ENCODE results near the gene APOBEC3B.
"Not testable (repeated sequence)": the region's sequence is repeated elsewhere in the genome, so short reads cannot be mapped to it uniquely, and the experiment has no call there.

APOBEC3B gene

DNA sequence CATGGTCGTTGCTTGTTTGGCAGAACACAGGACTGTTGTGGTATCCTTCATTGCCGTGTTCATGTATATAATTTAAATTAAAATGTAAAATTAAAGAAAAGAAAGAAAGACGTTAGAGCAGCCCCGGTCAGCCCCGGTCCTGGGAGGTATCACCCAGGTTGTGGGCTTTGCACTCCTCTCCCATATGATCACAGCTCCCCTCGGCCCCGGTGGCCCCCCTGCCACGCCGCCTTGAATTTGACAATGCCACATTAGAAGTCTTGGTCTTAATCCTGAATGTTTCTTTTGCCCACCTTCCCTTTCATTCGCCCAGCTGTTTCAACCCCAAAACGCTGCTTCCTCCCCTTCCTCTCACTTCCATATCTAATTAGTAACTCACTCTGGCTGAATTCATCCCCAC is 13.3 kb upstream of the APOBEC3B start:
- no peak for DNase-seq

DNA sequence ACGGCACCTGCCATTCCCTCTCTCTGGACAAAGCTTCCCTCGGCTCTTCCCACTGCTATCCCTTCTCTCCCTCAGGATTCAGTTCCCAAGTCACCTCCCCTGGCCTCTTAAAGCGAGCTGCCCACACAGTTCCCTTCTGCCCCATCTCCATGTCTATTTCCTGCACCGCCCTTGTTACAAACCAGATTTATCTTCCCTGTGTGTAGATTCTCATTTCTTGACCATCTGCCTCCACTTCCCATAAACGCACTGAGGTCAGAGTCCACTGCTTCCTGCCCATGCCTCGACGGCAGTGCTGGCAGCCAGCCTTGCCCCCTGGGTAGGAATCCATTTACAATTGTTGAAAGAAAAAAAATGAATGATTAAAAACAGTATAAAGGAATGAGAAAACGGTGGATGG is 11.6 kb upstream of the APOBEC3B start:
- no peak for DNase-seq

DNA sequence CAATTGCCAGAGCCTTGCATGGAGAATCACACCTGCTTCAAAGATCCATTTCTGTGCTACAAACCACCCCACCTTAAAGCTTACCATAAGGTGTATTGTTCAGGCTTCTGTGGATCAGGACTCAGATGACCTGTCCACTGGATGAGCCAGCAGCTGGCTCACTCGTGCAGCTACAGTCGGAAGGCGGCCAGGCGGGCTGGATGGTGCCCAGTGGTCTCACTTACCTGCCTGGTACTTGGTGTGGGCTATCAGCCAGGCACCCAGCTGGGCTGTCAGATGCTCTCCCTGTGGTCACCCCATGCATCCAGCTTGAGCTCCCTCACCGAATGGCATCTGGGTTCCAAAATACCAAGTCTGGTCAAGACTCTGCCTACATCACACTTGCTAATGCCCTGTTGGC is 10.9 kb upstream of the APOBEC3B start:
- DNase-seq = no peak

DNA sequence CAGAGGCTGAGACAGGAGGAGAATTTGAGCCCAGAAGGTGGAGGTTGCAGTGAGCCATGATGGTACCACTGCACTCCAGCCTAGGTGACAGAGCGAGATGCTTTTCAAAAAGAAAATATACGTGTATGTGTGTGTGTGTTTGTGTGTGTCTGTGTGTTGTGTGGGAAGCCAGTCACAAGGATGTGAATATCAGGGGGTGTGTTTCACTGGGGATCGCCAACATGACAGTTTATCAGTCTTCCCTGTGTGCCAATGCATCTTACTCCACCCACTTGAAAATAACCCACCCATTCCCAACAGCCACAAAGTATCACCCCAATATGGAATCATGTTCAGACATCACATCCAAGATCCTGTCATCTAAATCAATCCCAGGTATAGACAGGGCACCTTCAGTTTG is 10.4 kb upstream of the APOBEC3B start:
- no peak for DNase-seq

DNA sequence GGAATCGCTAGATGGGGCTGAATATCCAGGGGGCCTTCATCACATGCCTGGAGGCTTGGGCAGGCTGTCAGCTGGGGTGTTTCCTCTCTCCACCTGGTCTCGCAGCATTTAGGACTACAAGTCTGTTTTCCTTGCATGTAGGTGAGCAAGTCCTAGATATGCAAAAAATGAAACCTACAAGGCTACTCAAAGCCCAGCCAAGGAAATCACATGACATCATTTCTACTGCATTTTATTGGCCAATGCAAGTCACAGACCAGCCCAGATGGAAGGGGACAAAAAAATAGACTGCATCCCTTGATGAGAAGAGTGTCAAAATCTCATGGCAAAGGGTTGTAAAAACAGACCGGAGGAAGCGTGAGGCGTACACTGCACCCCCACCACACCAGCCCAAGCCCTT is 9.6 kb upstream of the APOBEC3B start:
- no peak for DNase-seq

DNA sequence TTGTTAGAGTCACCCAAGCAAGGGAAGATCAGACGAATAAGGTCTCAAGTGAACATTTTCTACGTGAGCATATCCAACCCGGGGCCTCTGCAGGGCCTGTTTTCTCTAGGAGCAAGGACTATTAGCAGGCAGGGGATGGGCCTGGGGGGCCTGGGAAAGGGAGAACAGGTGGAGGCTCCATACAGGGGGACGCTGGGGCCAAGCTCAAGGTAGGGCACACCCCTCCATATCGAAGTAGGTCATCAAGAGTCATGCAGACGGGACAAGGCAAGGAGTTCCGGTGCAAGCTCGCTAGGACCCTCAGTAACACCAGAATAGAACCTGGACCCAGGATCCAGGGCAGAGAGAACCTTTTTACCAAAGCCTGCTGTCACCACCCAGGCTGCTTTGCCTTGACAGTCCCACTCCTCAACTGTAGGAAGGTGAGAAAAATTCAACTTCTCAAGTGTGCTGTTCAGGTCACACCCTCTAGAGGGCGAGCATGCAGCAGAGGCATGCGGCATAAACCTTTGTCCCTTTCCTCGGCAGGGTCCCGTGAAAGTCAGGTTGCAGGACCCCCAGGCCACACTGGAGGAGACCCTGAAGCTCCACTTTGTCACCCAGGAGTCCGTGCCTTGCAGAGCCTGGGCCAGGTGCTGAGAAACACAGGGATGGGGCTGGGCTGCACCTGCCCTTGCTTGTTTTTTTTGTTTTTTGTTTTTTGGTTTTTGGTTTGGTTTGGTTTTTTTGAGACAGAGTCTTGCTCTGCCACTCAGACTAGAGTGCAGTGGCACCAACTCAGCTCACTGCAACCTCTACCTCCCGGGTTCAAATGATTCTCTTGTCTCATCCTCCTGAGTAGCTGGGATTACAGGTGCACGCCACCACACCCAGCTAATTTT is 8.6 kb upstream of the APOBEC3B start:
- peak; percentile 55 for DNase-seq

DNA sequence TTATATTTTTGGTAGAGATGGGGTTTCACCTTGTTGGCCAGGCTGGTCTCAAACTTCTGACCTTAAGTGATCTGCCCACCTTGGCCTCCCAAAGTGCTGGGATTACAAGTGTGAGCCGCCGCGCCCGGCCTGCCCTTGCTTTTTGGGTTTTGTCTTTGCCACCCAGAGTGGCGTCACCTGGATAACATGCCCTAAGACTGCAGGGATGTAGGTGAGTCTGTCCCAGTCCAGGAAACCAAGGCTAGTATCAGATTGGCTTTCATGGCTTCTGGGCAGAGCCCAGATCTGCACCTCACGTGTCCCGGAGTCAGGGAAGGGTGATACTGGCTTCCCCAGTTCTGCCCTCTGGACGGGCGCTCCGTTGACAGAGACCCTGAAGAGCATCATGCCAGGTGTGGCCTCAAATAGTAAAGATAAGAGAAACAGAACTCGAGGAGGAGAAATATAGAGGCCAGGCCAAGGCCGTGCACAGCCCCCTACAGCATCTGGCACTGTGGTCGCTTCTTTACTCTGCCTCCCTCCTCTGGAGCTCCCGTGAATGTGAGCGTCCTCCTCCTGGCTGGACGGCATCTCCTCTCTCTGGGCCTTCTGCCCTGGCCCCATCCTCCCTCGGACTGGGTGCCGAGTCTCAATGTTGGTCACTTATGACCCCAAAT is 7.8 kb upstream of the APOBEC3B start:
- no peak for DNase-seq

DNA sequence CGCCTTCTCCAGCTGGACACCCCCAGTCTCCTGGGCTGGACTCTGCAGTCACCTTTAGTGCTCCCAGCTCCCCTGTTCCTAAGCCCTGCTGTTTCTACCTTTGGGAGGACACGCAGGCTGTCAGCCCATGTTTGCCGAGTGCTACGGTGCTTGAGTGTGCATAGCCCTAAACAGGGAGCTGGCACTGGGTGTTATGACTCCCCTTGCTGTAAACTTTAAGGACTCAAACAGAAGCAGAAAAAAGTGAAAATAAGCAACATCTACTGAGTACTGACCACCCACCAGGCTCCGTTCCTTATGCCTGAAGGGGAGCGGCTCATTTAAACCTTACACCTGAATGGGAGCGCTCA is 7.3 kb upstream of the APOBEC3B start:
- DNase-seq = no peak

DNA sequence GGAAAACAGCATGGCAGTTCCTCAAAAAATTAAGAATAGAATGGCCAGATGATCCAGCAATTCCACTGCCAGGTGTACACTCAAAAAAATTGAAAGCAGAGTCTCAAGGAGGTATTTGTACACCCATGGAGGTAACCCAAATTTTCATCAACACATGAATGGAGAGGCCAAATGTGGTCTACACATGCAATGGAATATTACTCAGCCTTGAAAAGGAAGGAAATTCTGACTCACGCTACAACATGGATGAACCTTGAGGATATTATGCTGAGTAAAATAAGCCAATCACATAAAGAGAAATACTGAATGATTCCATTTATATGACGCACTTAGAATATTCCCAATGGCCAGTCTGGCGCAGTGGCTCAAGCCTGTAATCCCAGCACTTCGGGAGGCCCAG is 4.9 kb upstream of the APOBEC3B start:
- DNase-seq = not testable (repeated sequence)

DNA sequence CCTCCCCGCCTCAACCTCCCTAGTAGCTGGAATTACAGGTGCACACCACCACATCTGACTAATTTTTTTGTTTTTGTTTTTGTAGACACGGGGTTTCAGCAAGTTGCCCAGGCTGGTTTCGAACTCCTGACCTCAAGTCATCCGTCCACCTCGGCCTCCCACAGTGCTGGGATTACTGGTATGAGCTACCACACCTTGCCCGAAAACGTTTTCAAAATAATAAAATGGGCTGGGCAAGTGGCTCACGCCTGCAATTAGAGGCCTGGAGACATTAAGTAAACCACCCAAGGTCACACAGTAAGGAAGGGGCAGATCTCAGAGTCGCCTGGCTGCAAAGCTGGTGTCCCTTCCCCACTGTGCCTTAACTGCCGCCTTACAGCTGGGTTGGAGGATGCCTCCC is 1.6 kb upstream of the APOBEC3B start:
- DNase-seq = not testable (repeated sequence)

DNA sequence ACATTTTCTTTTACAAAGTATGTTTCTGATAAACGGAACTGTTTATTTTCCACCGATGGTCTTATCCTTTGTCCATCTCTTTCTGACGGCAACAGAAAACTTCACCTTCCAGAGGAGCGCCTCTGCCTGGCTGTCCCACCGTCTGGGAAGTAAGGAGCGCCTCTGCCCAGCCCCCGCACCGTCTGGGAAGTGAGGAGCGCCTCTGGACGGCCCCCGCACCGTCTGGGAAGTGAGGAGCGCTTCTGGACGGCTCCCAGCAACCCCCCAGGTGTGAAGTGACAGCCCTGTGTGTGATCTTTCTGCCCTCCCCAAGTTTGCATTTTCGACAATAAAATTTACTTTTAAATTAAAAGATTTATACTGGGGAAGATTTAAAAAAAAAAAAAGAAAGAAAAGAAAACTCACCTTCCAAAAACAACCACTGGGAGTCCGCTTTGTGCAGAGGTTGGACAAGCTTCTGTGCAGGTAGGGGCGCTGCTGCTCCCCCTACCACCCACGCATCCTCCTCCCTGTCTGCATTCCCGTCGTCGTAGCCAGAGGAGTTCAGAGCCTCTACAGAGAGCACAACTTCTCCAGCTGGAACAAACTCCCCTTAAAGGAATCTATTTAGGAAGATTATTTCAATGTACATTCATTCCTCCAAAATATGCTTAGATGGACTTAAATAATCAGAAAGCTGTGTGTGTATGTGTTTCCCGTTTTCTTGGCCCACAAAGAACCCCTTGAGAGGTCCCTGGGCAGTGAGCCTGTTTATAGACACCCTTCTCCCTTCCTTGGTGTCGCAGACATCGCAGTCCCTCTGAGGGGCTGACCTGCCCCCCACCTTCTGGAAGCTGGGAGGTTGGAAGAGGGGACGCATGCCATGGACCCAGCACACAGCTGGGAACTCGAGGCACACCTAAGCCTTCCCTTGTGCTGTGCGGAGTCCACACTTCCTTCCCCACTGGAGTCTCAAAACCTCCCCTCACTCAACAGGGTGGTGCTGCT is 849 bp upstream of the APOBEC3B start:
- DNase-seq = no peak

DNA sequence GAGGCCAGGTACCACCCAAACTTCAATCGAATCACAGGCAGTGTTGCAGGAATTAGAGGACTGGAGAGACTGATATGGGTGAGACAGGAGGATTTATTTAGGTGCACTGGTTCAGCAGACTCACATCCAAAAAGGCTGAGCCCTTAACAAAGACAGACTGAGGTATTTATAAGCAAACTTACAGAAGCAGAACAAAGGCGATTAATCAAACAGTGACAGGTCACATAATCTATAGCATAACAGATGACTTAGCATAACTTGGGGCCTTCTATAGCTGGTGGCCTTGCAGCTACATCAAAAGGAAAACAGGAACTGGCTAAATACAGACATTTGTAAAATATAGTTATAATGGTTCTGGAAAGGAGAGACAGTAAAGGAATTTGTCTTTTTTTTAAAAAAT is 2.1 kb downstream of the APOBEC3B start:
- DNase-seq = no peak

DNA sequence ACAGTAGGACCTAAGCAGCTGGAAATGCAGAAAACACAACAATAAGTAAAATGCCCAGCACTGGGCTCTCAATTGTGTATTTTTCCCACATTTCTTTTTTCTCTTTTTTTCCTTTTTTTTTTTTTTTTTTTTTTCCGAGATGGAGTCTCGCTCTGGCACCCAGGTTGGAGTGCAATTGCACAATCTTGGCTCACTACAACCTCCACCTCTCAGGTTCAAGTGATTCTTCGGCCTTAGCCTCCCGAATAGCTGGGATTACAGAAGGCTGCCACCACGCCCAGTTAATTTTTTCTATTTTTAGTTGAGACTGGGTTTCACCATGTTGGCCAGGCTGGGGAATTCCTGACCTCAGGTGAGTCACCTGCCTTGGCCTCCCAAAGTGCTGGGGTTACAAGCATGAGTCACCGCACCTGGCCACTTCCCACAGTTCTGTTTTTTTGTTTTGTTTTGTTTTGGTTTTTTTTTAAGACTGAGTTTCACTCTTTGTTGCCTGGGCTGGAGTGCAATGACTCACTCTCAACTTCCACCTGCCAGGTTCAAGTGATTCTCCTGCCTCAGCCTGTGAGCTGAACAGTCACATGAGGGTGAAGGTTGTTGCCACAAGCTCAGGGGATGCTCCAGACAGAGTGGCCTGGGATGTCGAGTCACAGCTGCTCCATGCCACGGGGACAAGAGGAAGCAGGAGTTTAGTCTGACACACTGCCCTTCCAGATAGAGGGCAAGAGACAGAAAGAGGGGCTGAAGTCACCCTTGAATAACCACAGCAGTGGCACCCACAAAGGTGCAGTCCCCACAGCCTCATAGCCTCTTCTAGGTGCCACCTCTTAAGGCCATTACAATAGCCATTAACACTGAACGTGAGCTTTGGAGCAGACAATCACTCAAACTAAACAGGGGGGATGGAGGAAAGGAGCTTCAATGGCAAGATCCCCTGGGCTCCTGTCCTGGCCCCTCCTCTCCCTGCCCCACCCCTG is 2.9 kb downstream of the APOBEC3B start:
- peak; percentile 65 for DNase-seq

DNA sequence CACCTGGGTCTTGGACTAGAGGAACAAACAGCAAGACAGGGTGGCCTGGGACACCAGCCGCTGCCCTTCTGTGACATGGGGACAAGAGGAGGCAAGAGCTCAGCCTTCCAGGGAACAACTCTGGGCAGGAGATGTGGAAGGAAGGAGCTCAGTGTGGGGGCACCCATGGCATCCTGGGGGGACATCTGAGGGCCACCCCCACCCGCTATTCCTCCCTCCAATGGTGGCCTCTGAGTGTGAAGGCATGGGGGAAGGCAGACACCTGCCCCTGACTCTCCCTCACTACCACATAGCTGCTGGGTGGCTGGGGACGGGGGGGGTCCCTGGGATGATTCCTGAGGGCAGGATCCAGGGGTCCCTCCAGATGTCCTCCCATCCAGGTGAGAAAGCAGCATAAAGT is 4.5 kb downstream of the APOBEC3B start:
- DNase-seq = no peak

DNA sequence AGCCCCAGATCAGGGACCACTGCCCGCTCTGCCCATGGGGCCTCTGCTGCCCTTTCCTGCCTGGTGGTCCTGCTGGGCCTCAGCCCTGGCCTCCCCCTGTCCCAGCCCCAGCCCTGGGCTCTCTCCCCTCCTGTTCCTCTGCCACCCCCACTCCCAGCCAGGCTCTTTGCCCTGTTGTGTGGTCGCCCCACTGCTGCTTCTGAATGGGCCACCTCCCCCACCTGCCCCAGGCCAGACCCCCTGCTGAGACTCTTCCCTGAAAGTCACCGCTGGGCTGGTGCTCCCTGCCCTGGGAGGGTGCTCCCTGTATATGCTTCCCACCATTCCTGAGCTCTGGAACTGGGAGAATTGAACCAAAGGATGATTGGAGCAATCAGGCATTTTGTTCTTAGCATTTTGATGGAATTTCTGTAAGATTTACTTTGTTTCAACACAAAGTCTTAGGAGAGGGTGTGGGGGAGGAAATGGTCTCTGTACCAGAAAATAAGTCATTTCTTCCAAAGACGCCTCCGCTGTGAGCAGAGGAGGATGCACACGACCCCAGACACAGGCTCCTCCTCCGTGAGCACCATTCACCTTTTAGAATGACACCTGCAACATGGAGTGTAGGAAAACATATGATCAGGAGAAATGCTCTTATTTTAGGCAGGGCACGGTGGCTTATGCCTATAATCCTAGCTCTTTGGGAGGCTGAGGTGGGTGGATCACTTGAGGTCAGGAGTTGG is 5.2 kb downstream of the APOBEC3B start:
- DNase-seq = no peak

DNA sequence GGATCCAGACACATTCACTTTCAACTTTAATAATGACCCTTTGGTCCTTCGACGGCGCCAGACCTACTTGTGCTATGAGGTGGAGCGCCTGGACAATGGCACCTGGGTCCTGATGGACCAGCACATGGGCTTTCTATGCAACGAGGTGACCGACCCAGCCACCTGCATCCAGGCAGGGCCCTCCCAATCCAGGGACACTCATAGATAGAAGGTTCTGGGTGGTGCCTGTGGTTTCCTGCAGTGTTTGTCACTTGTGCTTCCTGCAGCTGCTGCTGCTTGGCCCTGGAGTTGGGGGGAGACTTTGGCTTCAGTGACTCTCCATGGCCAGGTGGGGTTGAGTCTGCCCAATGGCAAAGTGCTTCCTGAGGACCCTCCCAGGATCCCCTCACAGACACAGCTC is 7.3 kb downstream of the APOBEC3B start:
- no peak for DNase-seq

DNA sequence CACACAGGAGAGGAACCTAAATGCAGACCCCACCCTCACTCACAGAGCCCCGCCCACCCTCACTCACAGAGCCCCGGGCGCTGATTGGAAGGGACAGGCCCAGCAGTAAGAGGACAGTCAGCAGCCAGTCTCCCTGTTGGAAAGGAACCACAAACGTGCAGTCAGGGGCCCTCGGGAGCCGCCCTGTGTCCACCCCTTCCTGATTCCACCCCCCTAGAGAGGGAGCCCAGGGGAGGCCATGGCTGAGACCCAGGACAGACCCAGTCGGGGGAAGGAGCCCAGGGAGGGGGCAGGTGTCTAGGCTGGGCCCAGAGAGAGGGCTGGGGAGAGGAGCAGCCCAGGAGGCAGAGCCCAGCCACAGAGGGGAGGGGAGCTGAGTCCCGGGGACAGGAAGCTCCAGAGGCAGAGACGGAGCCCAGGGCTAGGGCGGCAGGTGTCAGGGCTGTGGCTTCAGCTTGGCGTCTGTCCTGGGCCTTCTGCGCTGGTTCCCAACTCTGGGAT is 10.8 kb downstream of the APOBEC3B start:
- DNase-seq = not testable (repeated sequence)

DNA sequence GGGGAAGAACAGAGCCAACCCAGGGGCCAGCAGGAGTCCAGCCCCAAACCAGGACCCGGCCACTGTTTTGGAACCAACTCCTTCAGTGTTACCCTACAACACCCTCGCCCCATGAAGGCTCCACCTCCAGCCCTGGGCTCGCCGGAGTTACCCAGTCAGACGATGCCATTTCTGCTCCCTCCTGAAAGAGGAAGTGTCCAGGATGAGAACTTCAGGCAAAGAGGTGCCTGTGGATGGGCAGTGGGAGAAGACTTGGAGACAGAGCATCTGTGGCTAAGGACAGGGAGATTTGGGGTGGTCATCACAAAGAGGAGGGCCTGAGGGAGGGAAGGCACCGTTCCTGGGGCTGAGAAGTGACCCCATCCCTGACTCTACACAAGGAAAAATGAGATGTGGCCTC is 14.0 kb downstream of the APOBEC3B start:
- no peak for DNase-seq

DNA sequence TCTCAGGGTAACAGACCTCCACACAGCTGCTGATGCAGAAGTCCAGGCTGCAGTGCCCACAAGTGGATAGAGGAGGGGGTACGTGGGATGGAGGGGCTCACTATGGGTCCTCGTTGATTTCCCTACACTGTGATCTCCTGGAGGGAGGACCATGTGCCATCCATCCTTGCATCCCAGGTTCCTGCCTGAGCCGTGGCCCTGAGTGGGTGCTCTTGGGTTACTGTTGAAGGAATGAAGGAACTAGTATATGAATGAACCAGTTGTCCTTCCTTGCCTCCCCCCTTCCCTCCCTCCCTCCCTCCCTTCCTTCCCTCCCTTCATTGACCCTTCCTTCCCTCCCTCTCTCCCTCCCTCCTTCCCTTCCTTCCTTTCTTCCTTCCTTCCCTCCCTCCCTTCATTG is 15.4 kb downstream of the APOBEC3B start:
- no peak for DNase-seq

DNA sequence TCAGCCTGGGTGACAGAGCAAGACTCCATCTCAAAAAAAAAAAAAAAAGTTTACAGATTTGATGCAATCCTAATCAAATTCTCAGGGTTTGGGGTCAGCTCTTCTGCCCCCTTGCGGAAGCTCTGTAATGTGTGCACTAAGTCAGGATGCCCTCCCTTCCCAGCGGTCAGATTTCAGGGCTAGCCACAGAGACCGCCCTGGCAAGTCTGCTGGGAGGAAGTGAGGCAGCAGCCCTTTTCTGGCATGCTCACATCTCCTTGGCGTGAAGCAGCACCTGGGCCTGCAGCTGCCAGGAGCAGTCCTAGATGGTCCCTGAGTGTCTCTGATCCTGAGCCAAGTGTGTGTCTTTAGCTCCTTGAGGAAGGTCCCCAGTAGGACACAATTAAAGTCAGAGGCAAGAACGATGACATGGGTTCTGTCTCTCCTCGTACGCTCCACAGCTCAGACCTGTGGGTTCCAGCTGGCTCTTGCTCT is 21.1 kb downstream of the APOBEC3B start:
- DNase-seq = peak; percentile 62

DNA sequence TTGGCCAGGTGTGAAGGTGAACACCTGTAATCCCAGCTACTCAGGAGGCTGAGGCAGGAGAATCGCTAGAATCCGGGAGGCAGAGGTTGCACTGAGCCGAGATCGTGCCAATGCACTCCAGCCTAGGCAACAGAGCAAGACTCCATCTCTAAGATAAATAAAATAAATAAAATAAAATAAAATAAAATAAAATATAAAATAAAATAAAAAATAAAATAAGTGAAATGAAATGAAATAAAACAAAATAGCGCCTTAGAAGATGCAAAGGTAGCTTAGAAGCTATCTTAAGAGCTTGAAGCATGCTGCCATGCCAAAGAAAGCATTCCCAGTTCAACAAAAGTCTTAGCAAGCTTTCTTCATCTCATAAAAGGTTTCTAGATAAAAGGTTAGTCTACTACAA is 25.0 kb downstream of the APOBEC3B start:
- DNase-seq = no peak
